Measurements from ENCODE around the gene GSC2. TPM values are rescaled to one million over a fixed set of nuclear protein-coding genes. Genes with fewer than 3 reads are reported as not detected.

GSC2 gene
- total and polyA plus RNA-seq, 9 of the 15 experiments (the other 6 are each of a cell fraction or from before 2014, with no cell fraction given), result not detected

DNA sequence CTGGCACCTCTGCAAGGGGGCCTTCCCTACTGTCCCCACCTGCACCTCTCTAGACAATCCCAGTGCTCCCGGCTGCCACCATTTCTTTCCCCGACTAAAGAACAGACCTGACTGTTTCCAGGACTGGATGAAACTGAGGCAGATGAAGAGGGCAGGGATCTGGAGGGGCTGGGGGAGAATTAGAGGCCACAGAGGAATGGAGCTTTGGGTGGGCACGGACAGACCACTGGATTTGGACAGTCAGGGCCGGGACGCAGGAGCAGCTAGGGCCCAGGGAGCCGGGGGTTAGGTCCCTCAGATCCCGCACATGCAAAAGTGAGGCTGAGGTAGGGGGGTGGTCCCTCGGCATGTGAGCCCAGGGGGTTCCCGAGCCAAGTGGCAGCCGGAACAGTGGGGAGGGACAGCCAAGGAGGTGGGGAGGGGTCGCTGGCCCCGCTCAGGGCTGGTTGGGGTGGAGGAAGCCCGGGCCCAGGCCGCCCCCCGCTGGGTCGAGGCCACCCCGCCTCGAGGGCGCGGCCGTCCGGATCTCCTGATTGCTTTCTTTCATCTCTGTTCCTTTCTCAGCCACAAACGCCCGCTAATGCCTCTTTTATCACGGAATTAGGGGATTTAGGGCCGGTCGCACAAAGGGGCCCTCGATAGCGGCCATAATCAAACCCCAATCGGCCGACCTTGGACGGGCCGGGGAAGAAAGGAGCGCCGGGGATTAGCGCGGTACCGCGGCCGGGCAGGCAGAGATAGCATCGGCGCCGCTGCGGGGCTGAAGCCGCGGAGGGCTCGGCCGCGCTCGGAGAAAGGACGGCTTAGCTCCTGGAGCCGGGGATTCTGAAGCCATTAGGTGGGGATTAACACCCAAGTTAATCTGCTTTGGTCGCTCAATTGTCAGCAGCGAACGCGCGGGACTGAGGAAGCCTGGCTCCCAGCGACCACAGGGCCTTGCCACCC is 19.2 kb upstream of the GSC2 start (continued):
- TF ChIP-seq, protein P1, sequence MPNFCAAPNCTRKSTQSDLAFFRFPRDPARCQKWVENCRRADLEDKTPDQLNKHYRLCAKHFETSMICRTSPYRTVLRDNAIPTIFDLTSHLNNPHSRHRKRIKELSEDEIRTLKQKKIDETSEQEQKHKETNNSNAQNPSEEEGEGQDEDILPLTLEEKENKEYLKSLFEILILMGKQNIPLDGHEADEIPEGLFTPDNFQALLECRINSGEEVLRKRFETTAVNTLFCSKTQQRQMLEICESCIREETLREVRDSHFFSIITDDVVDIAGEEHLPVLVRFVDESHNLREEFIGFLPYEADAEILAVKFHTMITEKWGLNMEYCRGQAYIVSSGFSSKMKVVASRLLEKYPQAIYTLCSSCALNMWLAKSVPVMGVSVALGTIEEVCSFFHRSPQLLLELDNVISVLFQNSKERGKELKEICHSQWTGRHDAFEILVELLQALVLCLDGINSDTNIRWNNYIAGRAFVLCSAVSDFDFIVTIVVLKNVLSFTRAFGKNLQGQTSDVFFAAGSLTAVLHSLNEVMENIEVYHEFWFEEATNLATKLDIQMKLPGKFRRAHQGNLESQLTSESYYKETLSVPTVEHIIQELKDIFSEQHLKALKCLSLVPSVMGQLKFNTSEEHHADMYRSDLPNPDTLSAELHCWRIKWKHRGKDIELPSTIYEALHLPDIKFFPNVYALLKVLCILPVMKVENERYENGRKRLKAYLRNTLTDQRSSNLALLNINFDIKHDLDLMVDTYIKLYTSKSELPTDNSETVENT (CRISPR knock-in tag; IDR thresholded peaks at IDR 0.05), result peak; percentile 8; the same call in 1 of the 2 replicates
- TF ChIP-seq FIP1L1 (IDR thresholded peaks at IDR 0.05; ENCODE audit: low read depth, low read length, poor library complexity, severe bottlenecking) (no peak), TSC22D4 (tag; IDR thresholded peaks at IDR 0.05) (peak; percentile 56; the same call in 1 of the 2 replicates), NR2C1 (IDR thresholded peaks at IDR 0.05) (no peak), NR2C1 (tag; IDR thresholded peaks at IDR 0.05) (no peak), GTF2A2 (tag; IDR thresholded peaks at IDR 0.05) (0 out of 2 replicates have a peak, but pooled peaks have one; percentile 39), NRF1 (conservative IDR thresholded peaks at IDR 0.05 in 1 of 2, IDR thresholded peaks at IDR 0.05 in 1 of 2) (no peak)
- TF ChIP-seq, protein P2, sequence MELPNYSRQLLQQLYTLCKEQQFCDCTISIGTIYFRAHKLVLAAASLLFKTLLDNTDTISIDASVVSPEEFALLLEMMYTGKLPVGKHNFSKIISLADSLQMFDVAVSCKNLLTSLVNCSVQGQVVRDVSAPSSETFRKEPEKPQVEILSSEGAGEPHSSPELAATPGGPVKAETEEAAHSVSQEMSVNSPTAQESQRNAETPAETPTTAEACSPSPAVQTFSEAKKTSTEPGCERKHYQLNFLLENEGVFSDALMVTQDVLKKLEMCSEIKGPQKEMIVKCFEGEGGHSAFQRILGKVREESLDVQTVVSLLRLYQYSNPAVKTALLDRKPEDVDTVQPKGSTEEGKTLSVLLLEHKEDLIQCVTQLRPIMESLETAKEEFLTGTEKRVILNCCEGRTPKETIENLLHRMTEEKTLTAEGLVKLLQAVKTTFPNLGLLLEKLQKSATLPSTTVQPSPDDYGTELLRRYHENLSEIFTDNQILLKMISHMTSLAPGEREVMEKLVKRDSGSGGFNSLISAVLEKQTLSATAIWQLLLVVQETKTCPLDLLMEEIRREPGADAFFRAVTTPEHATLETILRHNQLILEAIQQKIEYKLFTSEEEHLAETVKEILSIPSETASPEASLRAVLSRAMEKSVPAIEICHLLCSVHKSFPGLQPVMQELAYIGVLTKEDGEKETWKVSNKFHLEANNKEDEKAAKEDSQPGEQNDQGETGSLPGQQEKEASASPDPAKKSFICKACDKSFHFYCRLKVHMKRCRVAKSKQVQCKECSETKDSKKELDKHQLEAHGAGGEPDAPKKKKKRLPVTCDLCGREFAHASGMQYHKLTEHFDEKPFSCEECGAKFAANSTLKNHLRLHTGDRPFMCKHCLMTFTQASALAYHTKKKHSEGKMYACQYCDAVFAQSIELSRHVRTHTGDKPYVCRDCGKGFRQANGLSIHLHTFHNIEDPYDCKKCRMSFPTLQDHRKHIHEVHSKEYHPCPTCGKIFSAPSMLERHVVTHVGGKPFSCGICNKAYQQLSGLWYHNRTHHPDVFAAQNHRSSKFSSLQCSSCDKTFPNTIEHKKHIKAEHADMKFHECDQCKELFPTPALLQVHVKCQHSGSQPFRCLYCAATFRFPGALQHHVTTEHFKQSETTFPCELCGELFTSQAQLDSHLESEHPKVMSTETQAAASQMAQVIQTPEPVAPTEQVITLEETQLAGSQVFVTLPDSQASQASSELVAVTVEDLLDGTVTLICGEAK (IDR thresholded peaks at IDR 0.05), result no peak
- TF ChIP-seq, protein P2 (CRISPR knock-in tag; IDR thresholded peaks at IDR 0.05), result no peak

Measured in K562 (cell line).